GM12892 (cell line): ENCODE results near the gene ARHGAP26.

Experiments
- POLR2A ChIP-seq: IDR thresholded peaks from 2 replicates; pipeline ENCODE4 v1.6.1; 2011; ENCODE audit warnings: low read depth, low read length, control low read depth
- TAF1 ChIP-seq: IDR thresholded peaks from 2 replicates; pipeline ENCODE4 v1.6.1; 2011; ENCODE audit warnings: low read depth, mild to moderate bottlenecking, control low read depth, low read length, borderline replicate concordance

- TF ChIP-seq TAF1 (no peak), POLR2A (no peak)
Measured at GRCh38 chr5:143037708-143038107, 267.5 kb downstream of the ARHGAP26 start.
